Measurements from ENCODE around the gene AUTS2.

The AUTS2 gene

GRCh38 chr7:70142247-70142932 is 544.1 kb downstream of the AUTS2 start:
- no peak for DNase-seq (ENCODE audit: low read depth)
- no peak for TF ChIP-seq CTCF (IDR thresholded peaks at IDR 0.05; ENCODE audit: control insufficient read depth, extremely low read depth, insufficient read depth)
- no peak overlapping the region for H3K4me3 ChIP-seq (ENCODE audit: low read depth, low read length)

GRCh38 chr7:70143075-70144044 is 545.1 kb downstream of the AUTS2 start:
- no peak for DNase-seq (ENCODE audit: low read depth)

GRCh38 chr7:70148997-70149396 is 550.7 kb downstream of the AUTS2 start:
- no peak for DNase-seq (ENCODE audit: low read depth)
- H3K4me3 ChIP-seq (ENCODE audit: low read depth, low read length): no peak overlapping the region
- no peak for TF ChIP-seq CTCF (IDR thresholded peaks at IDR 0.05; ENCODE audit: control insufficient read depth, extremely low read depth, insufficient read depth)

More at GRCh38 chr7:70143075-70144044, 545.1 kb downstream of the AUTS2 start:
- no peak overlapping the region for H3K4me3 ChIP-seq (ENCODE audit: low read depth, low read length)
- no peak for TF ChIP-seq CTCF (IDR thresholded peaks at IDR 0.05; ENCODE audit: control insufficient read depth, extremely low read depth, insufficient read depth)

GRCh38 chr7:70152313-70152712 is 554.0 kb downstream of the AUTS2 start:
- DNase-seq (ENCODE audit: low read depth): no peak
- no peak for TF ChIP-seq CTCF (IDR thresholded peaks at IDR 0.05; ENCODE audit: control insufficient read depth, extremely low read depth, insufficient read depth)
- H3K4me3 ChIP-seq (ENCODE audit: low read depth, low read length): no peak overlapping the region

- no peak for DNase-seq (ENCODE audit: low read depth)
- no peak overlapping the region for H3K4me3 ChIP-seq (ENCODE audit: low read depth, low read length)
- no peak for TF ChIP-seq CTCF (IDR thresholded peaks at IDR 0.05; ENCODE audit: control insufficient read depth, extremely low read depth, insufficient read depth)
Measured at GRCh38 chr7:70153933-70154332, 555.7 kb downstream of the AUTS2 start.

GRCh38 chr7:70154521-70155180 is 556.4 kb downstream of the AUTS2 start:
- no peak for DNase-seq (ENCODE audit: low read depth)
- no peak overlapping the region for H3K4me3 ChIP-seq (ENCODE audit: low read depth, low read length)
- no peak for TF ChIP-seq CTCF (IDR thresholded peaks at IDR 0.05; ENCODE audit: control insufficient read depth, extremely low read depth, insufficient read depth)

Measured in LNCaP clone FGC (cell line).